ENCODE results near the gene SLC25A18. TPM values are rescaled to one million over a fixed set of nuclear protein-coding genes. Genes with fewer than 3 reads are reported as not detected.
A peak's percentile ranks its signal among the peaks of the same experiment; 100 is the strongest.
"Not testable (repeated sequence)": the region's sequence is repeated elsewhere in the genome, so short reads cannot be mapped to it uniquely, and the experiment has no call there.

Gene SLC25A18
- total RNA-seq, 1 experiment from 2014 or later, result 0.45 TPM

- Histone ChIP-seq H3K4me1 (ENCODE audit: insufficient read depth, low read length, poor library complexity, severe bottlenecking) (no peaks in the 10 kb centered on the region), H3K36me3 (ENCODE audit: insufficient read depth, low read length, poor library complexity, severe bottlenecking) (no peaks in the 10 kb centered on the region), H3K9me3 (ENCODE audit: low read depth, low read length, poor library complexity, severe bottlenecking) (no peaks in the 10 kb centered on the region), H3K27me3 (replicated peaks; ENCODE audit: insufficient read depth, low read depth, low read length, poor library complexity) (no peaks in the 10 kb centered on the region), H3K4me3 (ENCODE audit: low read depth, low read length, poor library complexity, severe bottlenecking) (no peak overlapping the region), H3K27ac (ENCODE audit: low read depth, low read length, poor library complexity, severe bottlenecking) (no peak overlapping the region)
- no peak for DNase-seq (ENCODE audit: low spot score)
- CTCF ChIA-PET, result interaction anchor here (0.5 kb wide), 1 partner anchor 71 kb away, joined by 3 read pairs; no protein-coding TSS in a partner anchor
- POLR2A ChIA-PET (ENCODE audit: low non-redundant PET), result no interaction called here
- intact Hi-C loops (cut with micrococcal nuclease; ENCODE audit: unreplicated experiment), result loop anchor here (10.0 kb wide), 1 partner anchor 520 kb away; the partner anchor contains the start of gene PEX26
- no TSS peak for BruUV-seq (replicated peaks)
- no peak for TF ChIP-seq EZH2 (IDR thresholded peaks at IDR 0.05; ENCODE audit: borderline replicate concordance, low read depth, low read length, poor library complexity, severe bottlenecking)
- TF ChIP-seq CTCF (conservative IDR thresholded peaks at IDR 0.05; ENCODE audit: low read depth, low read length), result no peak
Observed at GRCh38 chr22:17554814-17555213, 8.5 kb upstream of the SLC25A18 start.

- TF ChIP-seq CTCF (conservative IDR thresholded peaks at IDR 0.05; ENCODE audit: low read depth, low read length), result no peak
- TF ChIP-seq EZH2 (IDR thresholded peaks at IDR 0.05; ENCODE audit: borderline replicate concordance, low read depth, low read length, poor library complexity, severe bottlenecking), result no peak
- CTCF ChIA-PET, result interaction anchor here (0.6 to 1.2 kb wide), 4 partner anchors 14 to 226 kb away, joined by 3 to 12 read pairs (median 7); no protein-coding TSS in a partner anchor
- intact Hi-C loops (cut with micrococcal nuclease; ENCODE audit: unreplicated experiment), result loop anchor here (10.0 kb wide), 1 partner anchor 516 kb away; the partner anchor contains the start of gene PEX26
- no peaks in the 10 kb centered on the region for H3K27me3 ChIP-seq (replicated peaks; ENCODE audit: insufficient read depth, low read depth, low read length, poor library complexity)
- no TSS peak for BruUV-seq (replicated peaks)
- no peak for DNase-seq (ENCODE audit: low spot score)
- POLR2A ChIA-PET (ENCODE audit: low non-redundant PET), result no interaction called here
- H3K36me3 ChIP-seq (ENCODE audit: insufficient read depth, low read length, poor library complexity, severe bottlenecking), result no peaks in the 10 kb centered on the region
- H3K9me3 ChIP-seq (ENCODE audit: low read depth, low read length, poor library complexity, severe bottlenecking), result no peaks in the 10 kb centered on the region
- H3K27ac ChIP-seq (ENCODE audit: low read depth, low read length, poor library complexity, severe bottlenecking), result no peak overlapping the region
- H3K4me1 ChIP-seq (ENCODE audit: insufficient read depth, low read length, poor library complexity, severe bottlenecking), result no peaks in the 10 kb centered on the region
- no peak overlapping the region for H3K4me3 ChIP-seq (ENCODE audit: low read depth, low read length, poor library complexity, severe bottlenecking)
Observed at GRCh38 chr22:17559188-17559587, 4.1 kb upstream of the SLC25A18 start.

- no TSS peak for BruUV-seq (replicated peaks)
- POLR2A ChIA-PET (ENCODE audit: low non-redundant PET), result no interaction called here
- CTCF ChIA-PET, result no interaction called here
- Histone ChIP-seq H3K27ac (ENCODE audit: low read depth, low read length, poor library complexity, severe bottlenecking) (no peak overlapping the region), H3K9me3 (ENCODE audit: low read depth, low read length, poor library complexity, severe bottlenecking) (no peaks in the 10 kb centered on the region), H3K27me3 (replicated peaks; ENCODE audit: insufficient read depth, low read depth, low read length, poor library complexity) (no peaks in the 10 kb centered on the region), H3K36me3 (ENCODE audit: insufficient read depth, low read length, poor library complexity, severe bottlenecking) (no peaks in the 10 kb centered on the region), H3K4me1 (ENCODE audit: insufficient read depth, low read length, poor library complexity, severe bottlenecking) (no peaks in the 10 kb centered on the region), H3K4me3 (ENCODE audit: low read depth, low read length, poor library complexity, severe bottlenecking) (no peak overlapping the region)
- peak; percentile 25 for DNase-seq (ENCODE audit: low spot score)
- TF ChIP-seq CTCF (conservative IDR thresholded peaks at IDR 0.05; ENCODE audit: low read depth, low read length) (no peak), EZH2 (IDR thresholded peaks at IDR 0.05; ENCODE audit: borderline replicate concordance, low read depth, low read length, poor library complexity, severe bottlenecking) (no peak)
- intact Hi-C loops (cut with micrococcal nuclease; ENCODE audit: unreplicated experiment), result no loop called here
Observed at GRCh38 chr22:17563936-17564391, 666 bp downstream of the SLC25A18 start.

- H3K27me3 ChIP-seq (replicated peaks; ENCODE audit: insufficient read depth, low read depth, low read length, poor library complexity); intact Hi-C loops (cut with micrococcal nuclease; ENCODE audit: unreplicated experiment); POLR2A ChIA-PET (ENCODE audit: low non-redundant PET); BruUV-seq (replicated peaks); H3K36me3 ChIP-seq (ENCODE audit: insufficient read depth, low read length, poor library complexity, severe bottlenecking); DNase-seq (ENCODE audit: low spot score); H3K27ac ChIP-seq (ENCODE audit: low read depth, low read length, poor library complexity, severe bottlenecking); H3K4me3 ChIP-seq (ENCODE audit: low read depth, low read length, poor library complexity, severe bottlenecking); CTCF ChIA-PET; H3K9me3 ChIP-seq (ENCODE audit: low read depth, low read length, poor library complexity, severe bottlenecking): not testable (repeated sequence)
- peaks cover 19% of the 10 kb centered on the region for H3K4me1 ChIP-seq (ENCODE audit: insufficient read depth, low read length, poor library complexity, severe bottlenecking)
Observed at GRCh38 chr22:17566016-17566687, 2.9 kb downstream of the SLC25A18 start.
